Smooth muscle cell (in vitro differentiated cells): ENCODE data around the gene SST. TPM values are rescaled to one million over a fixed set of nuclear protein-coding genes. Genes with fewer than 3 reads are reported as not detected.

Experiments used
- DNase-seq: peaks from one replicate; lab custom pipeline; 2025; ENCODE audit not compliant: unreplicated experiment; lab: John Stamatoyannopoulos, UW
- H2AFZ ChIP-seq: fragments of 200-600 bp; sonication (generic); 2 replicates; pipeline ENCODE4 v1.6.0; 2016; ENCODE audit warnings: antibody characterized with exemption, low read depth, mild to moderate bottlenecking
- H3F3A ChIP-seq: fragments of 200-600 bp; sonication (generic); 2 replicates; pipeline ENCODE4 v1.6.0; 2017; ENCODE audit warnings: antibody characterized with exemption, low read depth
- H3K27ac ChIP-seq: fragments of 200-600 bp; sonication (generic); 2 replicates; pipeline ENCODE4 v1.5.1; 2016; ENCODE audit warnings: low read depth, mild to moderate bottlenecking
- H3K27me3 ChIP-seq: fragments of 200-600 bp; sonication (generic); 2 replicates; pipeline ENCODE4 v1.6.1; 2016; ENCODE audit warnings: low read depth, mild to moderate bottlenecking
- H3K36me3 ChIP-seq: fragments of 200-600 bp; sonication (generic); 2 replicates; pipeline ENCODE4 v1.5.1; 2016; ENCODE audit warnings: low read depth
- H3K4me1 ChIP-seq: fragments of 200-600 bp; sonication (generic); 2 replicates; pipeline ENCODE4 v1.5.1; 2016; ENCODE audit warnings: low read depth
- H3K4me2 ChIP-seq: fragments of 200-600 bp; sonication (generic); 2 replicates; pipeline ENCODE4 v1.6.0; 2016; ENCODE audit warnings: mild to moderate bottlenecking
- H3K4me3 ChIP-seq: fragments of 200-600 bp; sonication (generic); 2 replicates; pipeline ENCODE4 v1.5.1; 2016; ENCODE audit warnings: mild to moderate bottlenecking
- H3K79me2 ChIP-seq: fragments of 200-600 bp; sonication (generic); 2 replicates; pipeline ENCODE4 v1.6.0; 2016; ENCODE audit warnings: low read depth, mild to moderate bottlenecking
- H3K9ac ChIP-seq: fragments of 200-600 bp; sonication (generic); 2 replicates; pipeline ENCODE4 v1.6.0; 2016; ENCODE audit warnings: low read depth
- H3K9me3 ChIP-seq: fragments of 200-600 bp; sonication (generic); replicated peaks from 2 replicates; pipeline ENCODE4 v1.5.1; 2016; ENCODE audit warnings: low read depth
- H4K20me1 ChIP-seq: fragments of 200-600 bp; sonication (generic); 2 replicates; pipeline ENCODE4 v1.6.0; 2016; ENCODE audit warnings: low read depth
- CTCF ChIP-seq: fragments of 200-600 bp; sonication (generic); IDR thresholded peaks from 2 replicates; pipeline ENCODE4 v1.5.1; 2017; ENCODE audit warnings: borderline replicate concordance, mild to moderate bottlenecking, antibody characterized with exemption; ENCODE audit not compliant: insufficient read depth, poor library complexity, severe bottlenecking
- WGBS: methylation state at CpG from one replicate; pipeline ENCODE4 v1.1.7; 2016; ENCODE audit warnings: low lambda C conversion rate; 5-methylcytosine and 5-hydroxymethylcytosine counted together
- polyA plus RNA-seq: library from polyadenylated mRNA; unstranded; fragments of >200 nt; fragmentation: Nextera tagmentation; extraction: Ambion mirVana; gene quantifications from 2 replicates; pipeline ENCODE4 v1.2.1, GENCODE V29; 2016
- total RNA-seq: library from RNA; depleted of rRNA; stranded (reverse); fragments of >200 nt; gene quantifications from 2 replicates; pipeline ENCODE4 v1.2.3, GENCODE V29; 2014

SST gene
- total and polyA plus RNA-seq, 2 experiments from 2014 or later, result not detected

DNA sequence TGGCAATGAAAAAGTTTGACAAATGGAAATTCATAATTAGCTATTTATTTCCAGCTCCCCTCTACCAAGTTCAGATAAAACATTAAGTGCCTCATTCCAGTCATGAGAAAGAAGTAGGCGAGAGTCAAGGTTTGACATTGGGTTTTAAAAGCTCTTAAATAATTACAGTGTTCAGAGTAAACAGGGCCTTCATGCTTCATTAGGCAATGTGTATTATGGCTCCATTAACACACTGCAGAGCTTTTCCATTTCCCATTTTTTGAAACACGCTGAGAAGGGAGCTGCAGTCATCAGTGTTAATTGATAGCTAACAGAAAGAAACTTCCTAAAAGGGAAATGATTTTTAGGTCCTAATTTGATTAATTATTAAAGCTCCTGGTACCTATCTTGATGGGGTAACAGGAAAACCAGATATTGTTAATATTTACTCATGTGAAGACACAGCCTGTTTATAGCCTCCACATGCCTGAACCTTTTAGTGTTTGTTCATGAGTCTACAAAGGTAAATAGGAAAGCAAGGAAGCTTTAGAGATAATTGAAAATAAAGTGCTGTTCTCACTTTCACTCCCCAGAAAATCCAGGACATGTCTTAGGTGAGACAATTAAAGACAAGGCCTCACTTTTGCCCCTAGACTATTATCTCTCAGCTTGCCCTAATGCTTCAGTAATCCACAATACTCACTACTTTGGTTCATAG lies 28.7 kb downstream of the SST start:
- H3K27ac ChIP-seq, result no peak overlapping the region
- WGBS, result 76% methylated on average over 2 of the region's 2 CpGs

DNA sequence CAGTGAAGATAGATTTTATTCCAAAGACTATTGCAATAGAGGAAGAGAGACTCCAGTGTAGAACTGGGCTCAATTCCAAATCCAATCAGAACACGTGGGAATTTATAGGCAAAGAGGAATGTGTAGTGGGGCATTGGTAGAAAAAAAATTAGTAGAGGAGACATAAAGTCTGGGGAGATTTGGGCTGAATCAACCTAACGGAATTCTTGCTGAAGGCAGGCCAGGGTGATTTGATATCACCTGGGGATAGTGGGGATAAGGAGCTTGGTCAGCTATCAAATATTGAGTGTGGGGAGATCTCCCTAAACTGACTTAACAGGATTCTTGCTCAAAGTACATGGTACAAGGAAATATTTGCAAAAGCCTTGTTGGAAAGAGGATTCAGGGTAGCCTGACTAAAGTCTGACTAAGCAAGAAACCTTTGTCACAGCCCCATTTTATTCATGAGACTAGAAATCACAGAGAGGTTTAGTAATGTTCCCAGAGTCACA lies 29.6 kb downstream of the SST start:
- no peaks in the 10 kb centered on the region for H3K9me3 ChIP-seq
- no peak for TF ChIP-seq CTCF
- H3K4me2 ChIP-seq, result no peak overlapping the region
- H3K27me3 ChIP-seq, result no peaks in the 10 kb centered on the region
- H2AFZ ChIP-seq, result no peak overlapping the region
- H3K27ac ChIP-seq, result no peak overlapping the region
- no peak overlapping the region for H3K9ac ChIP-seq
- H4K20me1 ChIP-seq, result no peaks in the 10 kb centered on the region
- no peak for DNase-seq
- H3K79me2 ChIP-seq, result no peaks in the 10 kb centered on the region
- no peaks in the 10 kb centered on the region for H3K36me3 ChIP-seq
- H3K4me1 ChIP-seq, result no peaks in the 10 kb centered on the region
- no peak overlapping the region for H3K4me3 ChIP-seq
- 64% methylated on average over 2 of the region's 2 CpGs for WGBS
- no peaks in the 10 kb centered on the region for H3F3A ChIP-seq

More for the DNA sequence above, 28.7 kb downstream of the SST start:
- Histone ChIP-seq H3K9me3 (no peaks in the 10 kb centered on the region), H3K4me2 (no peak overlapping the region), H4K20me1 (no peaks in the 10 kb centered on the region), H3K79me2 (no peaks in the 10 kb centered on the region), H3K36me3 (no peaks in the 10 kb centered on the region), H3F3A (no peaks in the 10 kb centered on the region), H3K27me3 (no peaks in the 10 kb centered on the region), H3K4me1 (no peaks in the 10 kb centered on the region), H3K9ac (no peak overlapping the region), H2AFZ (no peak overlapping the region), H3K4me3 (no peak overlapping the region)
- TF ChIP-seq CTCF, result no peak
- DNase-seq, result no peak

- WGBS, result 67% methylated on average over 5 of the region's 5 CpGs
- Histone ChIP-seq H3K79me2 (no peaks in the 10 kb centered on the region), H3K4me1 (no peaks in the 10 kb centered on the region), H3K27me3 (no peaks in the 10 kb centered on the region), H2AFZ (no peak overlapping the region), H3K9ac (no peak overlapping the region), H3K4me2 (no peak overlapping the region), H3F3A (no peaks in the 10 kb centered on the region), H3K4me3 (no peak overlapping the region), H4K20me1 (no peaks in the 10 kb centered on the region), H3K36me3 (no peaks in the 10 kb centered on the region), H3K27ac (no peak overlapping the region), H3K9me3 (no peaks in the 10 kb centered on the region)
- no peak for DNase-seq
- TF ChIP-seq CTCF, result no peak
Measured at GRCh38 chr3:187639927-187640568, 30.1 kb downstream of the SST start.
